Measurements from ENCODE around the gene RPF1.

GRCh38 chr1:84508510-84508909 is 29.4 kb downstream of the RPF1 start:
- TF ChIP-seq, protein P1, sequence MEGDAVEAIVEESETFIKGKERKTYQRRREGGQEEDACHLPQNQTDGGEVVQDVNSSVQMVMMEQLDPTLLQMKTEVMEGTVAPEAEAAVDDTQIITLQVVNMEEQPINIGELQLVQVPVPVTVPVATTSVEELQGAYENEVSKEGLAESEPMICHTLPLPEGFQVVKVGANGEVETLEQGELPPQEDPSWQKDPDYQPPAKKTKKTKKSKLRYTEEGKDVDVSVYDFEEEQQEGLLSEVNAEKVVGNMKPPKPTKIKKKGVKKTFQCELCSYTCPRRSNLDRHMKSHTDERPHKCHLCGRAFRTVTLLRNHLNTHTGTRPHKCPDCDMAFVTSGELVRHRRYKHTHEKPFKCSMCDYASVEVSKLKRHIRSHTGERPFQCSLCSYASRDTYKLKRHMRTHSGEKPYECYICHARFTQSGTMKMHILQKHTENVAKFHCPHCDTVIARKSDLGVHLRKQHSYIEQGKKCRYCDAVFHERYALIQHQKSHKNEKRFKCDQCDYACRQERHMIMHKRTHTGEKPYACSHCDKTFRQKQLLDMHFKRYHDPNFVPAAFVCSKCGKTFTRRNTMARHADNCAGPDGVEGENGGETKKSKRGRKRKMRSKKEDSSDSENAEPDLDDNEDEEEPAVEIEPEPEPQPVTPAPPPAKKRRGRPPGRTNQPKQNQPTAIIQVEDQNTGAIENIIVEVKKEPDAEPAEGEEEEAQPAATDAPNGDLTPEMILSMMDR (conservative IDR thresholded peaks at IDR 0.05) = no peak
- TF ChIP-seq EZH2 (IDR thresholded peaks at IDR 0.05; ENCODE audit: low read depth) = no peak
